ENCODE data around the gene ZBTB44. TPM values are rescaled to one million over a fixed set of nuclear protein-coding genes. Genes with fewer than 3 reads are reported as not detected.
"Not testable (repeated sequence)": the region's sequence is repeated elsewhere in the genome, so short reads cannot be mapped to it uniquely, and the experiment has no call there.

ZBTB44 gene
- total RNA-seq, 1 experiment from 2014 or later, result 17.0 TPM

DNA sequence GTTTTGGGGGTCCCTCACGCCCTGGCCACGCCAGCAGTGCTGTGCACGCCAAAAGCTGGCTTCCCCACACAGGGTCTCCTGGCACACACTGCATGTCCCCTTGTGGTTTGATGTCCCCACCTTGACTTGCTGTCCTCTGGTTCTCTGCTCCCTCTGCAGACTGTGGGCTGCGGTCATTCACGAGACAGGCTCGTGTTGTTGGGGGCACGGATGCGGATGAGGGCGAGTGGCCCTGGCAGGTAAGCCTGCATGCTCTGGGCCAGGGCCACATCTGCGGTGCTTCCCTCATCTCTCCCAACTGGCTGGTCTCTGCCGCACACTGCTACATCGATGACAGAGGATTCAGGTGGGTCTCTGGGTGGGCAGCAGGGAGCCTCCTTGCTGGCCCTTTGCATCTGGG, 114.9 kb downstream of the ZBTB44 start:
- no peak for DNase-seq (ENCODE audit: low read depth)

DNA sequence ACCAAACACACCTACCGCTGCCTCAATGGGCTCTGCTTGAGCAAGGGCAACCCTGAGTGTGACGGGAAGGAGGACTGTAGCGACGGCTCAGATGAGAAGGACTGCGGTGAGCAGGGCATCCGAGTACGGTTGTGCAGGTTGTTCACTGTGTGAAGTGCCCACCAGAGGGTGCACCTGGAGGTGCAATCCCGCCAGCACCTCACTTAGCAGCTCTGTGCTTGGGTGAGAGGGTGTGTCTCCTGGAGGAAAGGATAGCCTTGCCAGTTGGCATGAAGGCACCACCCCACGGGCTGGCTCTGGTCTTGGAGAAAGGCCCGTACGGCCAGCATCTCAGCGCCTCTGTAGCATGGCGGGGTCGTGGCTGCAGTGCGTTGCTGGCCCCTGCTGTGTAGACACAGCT, 115.8 kb downstream of the ZBTB44 start:
- no peak for DNase-seq (ENCODE audit: low read depth)

DNA sequence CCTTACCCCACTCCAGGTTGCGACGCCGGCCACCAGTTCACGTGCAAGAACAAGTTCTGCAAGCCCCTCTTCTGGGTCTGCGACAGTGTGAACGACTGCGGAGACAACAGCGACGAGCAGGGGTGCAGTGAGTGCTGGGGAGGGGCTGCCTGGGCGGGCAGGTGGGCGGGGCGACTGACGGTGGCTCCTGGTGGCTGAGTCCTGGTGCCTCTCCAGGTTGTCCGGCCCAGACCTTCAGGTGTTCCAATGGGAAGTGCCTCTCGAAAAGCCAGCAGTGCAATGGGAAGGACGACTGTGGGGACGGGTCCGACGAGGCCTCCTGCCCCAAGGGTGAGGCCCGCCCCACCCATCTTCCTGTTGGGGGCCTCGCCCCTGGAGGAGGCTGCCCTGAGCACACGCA, 116.4 kb downstream of the ZBTB44 start:
- DNase-seq (ENCODE audit: low read depth), result no peak

DNA sequence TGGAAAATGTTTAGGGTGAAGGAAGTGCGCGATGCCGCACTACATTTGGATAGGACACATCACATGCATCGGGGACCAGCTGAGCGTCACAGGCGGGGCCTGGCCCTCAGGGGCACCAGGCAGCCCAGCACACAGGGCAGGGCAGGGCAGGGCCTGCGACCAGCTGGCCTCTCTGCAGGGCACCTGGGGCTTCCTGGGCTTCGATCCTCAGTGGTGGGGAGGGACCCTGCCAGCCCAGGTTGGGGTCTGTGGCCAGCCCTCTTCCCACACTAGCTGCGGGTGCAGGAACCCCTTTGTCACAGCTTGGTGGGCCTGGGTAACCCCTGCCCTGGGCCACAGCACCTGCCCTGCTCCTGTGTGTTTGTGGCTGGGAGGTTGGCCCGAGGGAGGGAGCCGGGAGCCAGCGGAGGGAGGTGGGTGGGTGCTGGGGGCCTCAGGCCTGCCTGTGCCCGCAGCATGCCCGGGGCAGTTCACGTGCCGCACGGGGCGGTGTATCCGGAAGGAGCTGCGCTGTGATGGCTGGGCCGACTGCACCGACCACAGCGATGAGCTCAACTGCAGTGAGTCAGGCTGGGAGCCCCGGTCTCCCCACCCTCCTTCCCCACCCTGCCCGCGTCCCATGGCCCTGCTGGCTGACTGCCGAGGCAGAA, 117.2 kb downstream of the ZBTB44 start:
- peak; percentile 78 for DNase-seq (ENCODE audit: low read depth)

DNA sequence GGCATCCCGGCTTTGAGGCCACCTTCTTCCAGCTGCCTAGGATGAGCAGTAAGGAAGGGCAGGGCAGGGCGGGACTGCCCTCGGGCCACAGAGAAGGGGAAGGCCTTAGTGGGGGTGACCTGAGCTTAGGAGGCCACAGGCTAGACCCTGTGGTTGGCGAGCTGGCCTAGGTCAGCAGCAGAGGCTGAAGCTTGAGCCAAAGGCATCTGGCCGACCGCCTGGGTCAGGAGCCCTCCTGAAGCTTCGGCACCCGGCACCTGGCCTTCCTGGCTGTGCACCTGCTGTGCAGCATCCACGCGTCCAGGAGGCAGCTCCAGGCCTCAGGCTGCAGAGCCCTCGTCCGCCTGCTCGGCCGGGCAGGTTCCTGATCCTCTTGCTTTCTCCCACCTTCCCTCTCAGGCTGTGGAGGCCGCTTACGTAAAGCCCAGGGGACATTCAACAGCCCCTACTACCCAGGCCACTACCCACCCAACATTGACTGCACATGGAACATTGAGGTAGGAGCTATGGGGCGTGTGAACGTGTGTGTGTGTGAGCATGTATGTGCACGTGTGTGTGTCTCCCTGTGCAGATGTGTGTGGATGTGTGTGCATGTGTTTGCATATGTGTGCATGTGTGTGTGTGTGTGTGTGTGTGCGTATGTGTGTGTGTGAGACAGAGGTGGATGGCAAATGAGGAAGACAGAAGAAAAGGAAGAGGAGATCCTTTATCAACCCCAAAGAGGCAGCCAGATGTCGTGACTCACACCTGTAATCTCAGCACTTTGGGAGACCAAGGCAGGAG, 120.3 kb downstream of the ZBTB44 start:
- no peak for DNase-seq (ENCODE audit: low read depth)

DNA sequence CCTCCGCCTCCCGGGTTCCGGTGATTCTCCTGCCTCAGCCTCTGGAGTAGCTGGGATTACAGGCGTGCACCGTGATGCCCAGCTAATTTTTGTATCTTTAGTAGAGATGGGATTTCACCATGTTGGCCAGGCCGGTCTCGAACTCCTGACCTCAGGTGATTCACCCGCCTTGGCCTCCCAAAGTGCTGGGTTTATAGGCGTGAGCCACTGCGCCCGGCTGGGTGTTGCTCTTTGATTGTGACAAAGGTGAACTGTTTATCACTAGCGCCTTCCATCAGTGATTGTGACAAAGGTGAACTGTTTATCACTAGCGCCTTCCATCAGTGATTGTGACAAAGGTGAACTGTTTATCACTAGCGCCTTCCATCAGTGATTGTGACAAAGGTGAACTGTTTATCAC, 121.2 kb downstream of the ZBTB44 start:
- DNase-seq (ENCODE audit: low read depth), result not testable (repeated sequence)

DNA sequence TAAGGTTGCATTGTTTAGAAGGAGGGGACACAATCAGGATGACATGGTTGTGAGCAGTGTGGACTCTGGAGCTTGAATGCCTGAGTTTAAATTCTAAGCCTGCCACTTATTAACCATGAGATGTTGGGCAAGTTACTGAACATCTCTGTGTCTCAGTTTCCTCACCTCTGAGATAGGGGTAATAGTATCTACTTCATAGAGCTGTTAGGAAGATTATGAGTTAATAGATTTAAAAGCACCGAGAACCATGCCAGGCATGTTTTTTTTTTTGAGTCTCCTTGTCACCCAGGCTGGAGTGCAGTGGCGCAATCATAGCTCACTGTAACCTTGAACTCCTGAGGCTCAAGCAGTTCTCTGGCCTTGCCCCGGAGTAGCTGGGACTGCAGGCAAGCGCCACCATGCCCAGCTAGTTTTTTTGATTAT, 121.9 kb downstream of the ZBTB44 start:
- DNase-seq (ENCODE audit: low read depth), result no peak

DNA sequence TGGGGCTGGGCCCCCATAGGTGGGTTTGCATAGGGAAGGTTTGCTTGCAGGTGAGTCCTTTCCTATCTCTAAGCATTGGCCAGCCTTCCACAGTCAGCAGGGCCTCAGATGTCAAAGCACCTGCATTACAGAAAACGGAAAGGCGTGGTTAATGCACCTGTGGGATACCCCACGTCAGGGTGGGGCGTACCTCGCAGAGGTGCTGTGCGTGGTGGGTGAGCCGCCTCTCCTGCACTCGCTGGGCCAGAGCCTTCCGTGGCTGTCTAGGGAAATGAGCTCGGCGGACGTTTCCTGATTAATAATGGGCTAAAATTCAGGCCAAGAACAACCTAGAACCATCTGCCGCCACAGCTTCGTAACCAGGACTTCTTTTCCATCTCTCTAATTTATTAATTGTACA, 122.8 kb downstream of the ZBTB44 start:
- no peak for DNase-seq (ENCODE audit: low read depth)

DNA sequence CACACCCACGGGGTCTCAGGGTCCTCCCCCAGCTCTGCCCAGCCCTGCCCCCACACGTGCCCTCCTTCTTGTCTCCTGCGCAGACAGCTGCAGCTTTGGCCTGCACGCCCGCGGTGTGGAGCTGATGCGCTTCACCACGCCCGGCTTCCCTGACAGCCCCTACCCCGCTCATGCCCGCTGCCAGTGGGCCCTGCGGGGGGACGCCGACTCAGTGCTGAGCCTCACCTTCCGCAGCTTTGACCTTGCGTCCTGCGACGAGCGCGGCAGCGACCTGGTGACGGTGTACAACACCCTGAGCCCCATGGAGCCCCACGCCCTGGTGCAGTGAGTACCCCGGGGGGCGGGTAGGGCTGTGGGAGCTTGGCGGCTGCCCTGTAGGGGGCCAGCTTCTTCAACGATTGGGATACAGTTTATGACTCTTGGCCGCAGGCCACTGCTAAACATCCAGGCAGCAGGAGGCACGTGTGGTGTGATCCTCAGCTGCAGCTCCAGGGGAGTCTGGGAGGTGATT, 124.3 kb downstream of the ZBTB44 start:
- no peak for DNase-seq (ENCODE audit: low read depth)

DNA sequence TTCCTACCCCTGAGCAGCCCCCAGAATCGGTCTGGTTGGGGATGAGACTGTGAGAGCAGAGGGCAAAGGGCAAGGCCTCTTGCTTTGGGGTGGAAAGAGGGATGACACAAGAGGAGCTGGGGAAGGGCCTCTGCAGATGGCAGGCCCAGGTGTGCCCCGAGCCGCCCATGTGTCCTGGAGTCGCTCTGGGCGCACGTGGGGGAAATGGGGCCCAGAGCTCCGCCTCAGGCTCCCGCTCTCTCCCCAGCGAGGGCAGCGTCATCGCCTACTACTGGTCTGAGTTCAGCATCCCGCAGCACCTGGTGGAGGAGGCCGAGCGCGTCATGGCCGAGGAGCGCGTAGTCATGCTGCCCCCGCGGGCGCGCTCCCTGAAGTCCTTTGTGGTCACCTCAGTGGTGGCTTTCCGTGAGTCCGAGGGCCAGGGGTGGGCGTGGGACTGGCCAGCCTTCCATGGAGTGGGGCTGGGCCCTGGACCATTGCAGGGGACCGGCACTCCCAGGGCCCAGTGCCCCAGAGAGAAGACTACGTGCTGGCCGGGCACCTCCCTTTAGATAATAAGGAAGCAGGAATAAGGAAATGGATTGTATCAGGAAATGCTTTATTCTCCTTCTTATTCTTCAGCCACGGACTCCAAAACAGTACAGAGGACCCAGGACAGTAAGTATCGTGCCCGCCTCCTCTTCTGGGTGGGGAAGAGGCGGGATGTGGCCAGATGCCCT, 125.1 kb downstream of the ZBTB44 start:
- no peak for DNase-seq (ENCODE audit: low read depth)

DNA sequence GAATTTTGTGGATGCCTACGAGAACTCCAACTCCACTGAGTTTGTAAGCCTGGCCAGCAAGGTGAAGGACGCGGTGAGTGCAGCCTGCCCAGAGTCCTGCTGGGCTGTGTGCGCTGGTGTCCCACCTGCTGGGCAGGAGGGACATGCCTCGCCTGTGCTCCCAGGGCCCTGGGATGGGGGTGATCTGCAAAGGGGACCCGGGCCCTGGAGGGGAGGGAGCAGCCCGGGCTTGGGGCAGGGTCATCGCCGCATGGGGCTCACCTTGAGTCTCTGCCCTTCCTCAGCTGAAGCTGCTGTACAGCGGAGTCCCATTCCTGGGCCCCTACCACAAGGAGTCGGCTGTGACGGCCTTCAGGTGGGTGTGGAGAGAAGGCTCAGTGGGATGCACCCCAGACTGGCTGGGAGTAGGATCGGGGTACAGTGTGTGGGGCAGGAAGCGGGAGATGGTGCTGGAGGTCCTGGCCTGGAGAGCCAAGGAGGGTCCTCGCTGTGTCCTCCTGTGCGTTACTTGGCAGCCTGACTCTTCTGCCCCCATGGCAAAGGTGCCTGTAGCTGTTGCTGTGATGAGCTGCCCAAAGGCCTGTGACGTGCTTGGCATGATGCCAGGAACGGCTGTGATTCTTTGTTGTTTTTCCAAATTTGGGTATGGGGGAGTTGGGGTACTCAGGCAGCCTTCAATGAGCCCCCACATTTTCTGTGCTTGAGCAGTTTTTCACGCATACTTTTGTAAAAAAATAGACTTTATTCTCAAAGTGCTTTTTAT, 126.0 kb downstream of the ZBTB44 start:
- DNase-seq (ENCODE audit: low read depth), result no peak

DNA sequence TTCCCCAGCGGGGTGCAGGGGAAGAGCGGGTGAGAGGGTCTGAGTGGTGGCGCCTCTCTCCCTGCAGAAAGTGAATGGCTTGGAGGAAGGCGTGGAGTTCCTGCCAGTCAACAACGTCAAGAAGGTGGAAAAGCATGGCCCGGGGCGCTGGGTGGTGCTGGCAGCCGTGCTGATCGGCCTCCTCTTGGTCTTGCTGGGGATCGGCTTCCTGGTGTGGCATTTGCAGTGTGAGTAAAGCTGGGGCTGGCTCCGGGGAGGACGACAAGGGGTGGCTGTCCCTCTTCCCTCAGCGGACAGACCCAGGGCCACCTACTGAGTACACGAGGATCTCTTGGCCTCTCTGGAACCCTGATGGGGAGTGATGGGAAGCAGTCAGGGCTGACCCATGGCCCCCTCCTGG, 126.7 kb downstream of the ZBTB44 start:
- no peak for DNase-seq (ENCODE audit: low read depth)

DNA sequence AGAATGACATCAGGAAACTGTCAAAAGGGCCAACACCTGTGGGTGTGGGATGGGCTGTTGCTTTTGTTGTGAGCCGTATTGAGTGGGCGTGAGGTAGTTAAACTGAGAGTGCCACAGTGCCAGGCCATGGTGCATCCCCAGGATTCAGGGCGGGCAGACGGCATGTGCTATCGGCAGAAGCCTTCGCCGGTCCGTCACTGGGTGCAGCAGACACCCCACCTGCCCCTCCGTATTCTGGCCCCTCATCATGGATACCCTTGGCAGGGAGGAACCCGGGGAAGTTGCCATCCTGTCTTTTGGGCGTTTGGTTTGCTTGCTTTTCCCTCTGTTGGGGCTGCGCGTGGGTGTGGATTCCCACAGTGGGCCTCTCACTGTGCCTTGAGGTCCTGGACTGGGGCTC, 127.6 kb downstream of the ZBTB44 start:
- no peak for DNase-seq (ENCODE audit: low read depth)

DNA sequence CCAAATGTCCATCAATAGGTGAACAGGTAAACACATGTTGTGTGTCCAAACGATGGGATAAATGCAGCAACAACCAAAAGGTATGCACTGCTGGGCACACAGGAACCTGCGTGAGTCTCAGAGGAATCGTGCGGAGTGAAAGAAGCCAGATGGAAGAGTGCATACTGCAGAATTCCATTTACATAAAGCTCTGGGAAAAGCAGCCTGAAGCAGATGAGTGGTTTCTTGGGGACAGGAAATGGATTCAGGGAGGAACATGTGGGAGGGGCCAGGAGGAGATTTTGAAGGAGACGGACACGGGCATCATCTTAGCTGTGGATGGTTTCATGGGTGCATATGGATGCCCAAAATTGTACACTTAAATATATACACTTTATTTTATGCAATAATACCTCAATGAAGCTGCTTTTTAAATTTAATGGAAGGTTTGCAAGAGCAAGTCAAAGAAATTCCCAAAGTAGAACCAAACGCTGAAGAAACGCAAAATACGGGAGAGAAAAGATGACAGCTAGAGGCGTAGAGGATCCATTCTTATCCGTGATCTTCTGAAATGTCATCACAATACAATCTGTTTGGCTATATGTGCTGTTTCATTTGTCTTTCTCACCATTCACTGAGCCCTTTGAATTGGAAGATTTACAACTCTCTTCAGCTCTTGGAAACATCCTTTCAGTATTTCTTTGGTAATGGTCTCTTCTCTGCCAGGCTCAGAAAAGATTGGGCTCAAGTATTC, 130.7 kb downstream of the ZBTB44 start:
- DNase-seq (ENCODE audit: low read depth), result no peak

DNA sequence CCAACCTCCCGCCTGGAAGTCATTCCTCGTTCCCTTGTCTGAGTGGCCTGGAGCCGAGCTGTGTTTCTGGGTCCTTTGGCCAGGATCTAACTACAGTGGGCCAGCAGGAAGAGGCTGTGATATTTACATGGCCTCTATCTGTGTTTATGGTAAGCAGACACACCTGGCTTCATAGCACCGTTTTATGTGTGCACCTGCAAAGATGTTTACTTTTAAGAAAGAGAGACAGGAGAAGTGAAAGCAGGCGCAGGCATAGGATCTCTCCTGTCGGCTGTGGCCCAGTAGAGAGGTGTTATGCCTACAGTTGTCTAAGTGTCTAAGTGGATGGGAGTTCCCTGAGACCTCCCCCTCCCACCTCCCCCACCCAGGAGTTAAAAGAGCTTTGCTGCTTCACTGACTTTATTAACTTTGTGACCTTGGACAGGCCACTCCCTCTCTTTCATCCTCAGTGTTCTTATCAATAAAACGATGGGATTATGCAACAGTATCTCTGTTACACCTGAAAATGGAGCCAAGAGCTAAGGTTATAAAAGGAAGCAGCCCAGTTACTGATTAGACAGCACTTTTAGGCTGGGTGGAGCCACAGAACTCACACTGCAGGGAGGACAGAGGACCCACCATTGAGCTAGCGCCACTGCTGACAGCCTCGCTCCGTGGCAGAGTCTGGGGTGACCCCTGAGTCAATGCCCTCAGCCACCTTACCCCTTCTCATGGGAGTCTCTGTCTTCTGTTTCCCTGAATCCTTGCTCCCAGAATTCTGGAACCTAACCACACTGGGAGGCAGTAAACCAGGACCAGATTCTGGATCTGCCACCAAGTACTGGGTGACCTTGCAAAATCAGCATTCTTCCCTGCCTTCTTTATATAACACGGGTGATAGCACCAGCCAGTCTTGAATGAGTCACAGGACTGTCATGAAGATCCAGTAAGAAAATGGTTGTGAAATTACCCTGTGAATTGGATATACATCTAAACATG, 133.1 kb downstream of the ZBTB44 start:
- peak; percentile 75 for DNase-seq (ENCODE audit: low read depth)

DNA sequence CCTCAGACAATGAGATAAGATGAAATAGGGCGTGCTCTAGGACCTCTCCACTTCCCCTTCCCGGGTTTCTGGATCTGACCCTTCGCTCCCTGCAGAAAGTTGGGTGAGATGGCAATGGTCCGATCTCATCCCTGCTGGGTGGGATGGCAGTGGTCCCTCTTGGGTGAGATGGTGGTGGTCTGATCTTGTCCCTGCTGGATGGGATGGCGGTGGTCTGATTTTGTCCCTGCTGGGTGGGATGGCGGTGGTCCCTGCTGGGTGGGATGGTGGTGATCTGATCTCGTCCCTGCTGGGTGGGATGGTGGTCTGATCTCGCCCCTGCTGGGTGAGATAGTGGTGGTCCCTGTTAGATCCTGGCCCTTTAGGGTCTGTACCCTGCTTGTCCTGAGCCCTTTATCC, 133.8 kb downstream of the ZBTB44 start:
- no peak for DNase-seq (ENCODE audit: low read depth)

DNA sequence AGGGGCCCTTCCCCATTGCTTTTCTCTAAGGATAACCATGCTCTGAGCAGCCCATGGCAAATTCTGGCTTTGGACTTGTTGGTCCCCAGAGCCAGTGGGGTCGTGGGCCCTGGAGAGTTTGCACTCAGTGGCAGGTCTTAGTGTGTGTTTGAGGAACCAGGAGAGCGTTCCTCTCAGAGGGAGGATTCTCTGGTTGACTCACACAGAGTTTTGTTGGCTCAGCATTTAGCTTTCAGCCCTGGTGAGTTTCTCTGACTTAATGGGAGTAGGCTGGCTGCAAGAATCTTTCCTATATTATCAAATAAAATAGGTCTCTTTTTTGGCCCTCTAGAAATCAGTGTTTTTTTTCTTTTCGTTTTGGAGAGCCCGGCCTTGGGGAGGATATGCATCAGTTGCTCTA, 134.2 kb downstream of the ZBTB44 start:
- DNase-seq (ENCODE audit: low read depth), result peak; percentile 27

DNA sequence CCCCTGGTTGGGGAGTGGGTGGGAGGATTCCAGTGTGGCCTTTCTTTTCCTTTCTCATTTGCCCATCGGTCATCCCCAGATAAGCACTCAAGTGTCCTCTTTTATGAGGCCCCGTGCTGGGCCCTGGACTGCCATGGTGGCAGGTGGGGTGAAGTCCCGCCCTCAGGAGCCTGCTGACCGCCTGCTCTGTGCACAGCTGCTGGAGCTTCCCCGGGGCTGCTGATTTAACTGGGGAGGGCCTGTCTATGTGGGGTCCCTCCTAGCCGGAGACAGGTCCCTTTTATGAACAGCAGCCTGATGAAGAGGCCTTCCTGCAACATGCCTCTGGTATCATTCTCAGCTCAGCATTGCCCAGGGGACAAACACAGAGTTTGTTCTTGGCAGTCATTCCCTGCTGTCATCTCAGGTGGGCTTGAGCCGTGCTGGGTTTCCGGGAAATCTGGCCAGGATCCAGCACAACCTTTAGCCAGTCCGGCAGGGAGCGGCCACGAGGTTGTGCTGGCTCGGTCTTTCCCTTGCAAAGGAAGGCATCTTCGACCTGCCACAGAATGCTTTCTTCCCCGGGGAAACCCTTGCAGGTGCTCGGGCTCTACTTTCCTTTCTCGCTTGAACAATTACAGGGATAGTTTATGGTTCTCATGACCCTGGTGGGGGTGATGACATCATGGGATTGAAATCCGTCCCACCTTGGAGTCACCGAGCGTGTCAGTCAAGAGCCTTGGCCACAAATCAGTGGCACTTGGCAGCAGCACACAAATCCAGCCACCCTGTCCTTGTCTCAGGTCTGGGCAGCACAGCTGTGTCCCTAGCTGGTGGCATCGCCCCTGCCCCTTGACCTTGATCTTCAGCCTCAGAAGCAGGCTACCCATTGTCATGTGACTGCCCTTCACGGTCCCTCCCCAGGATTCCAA, 135.1 kb downstream of the ZBTB44 start:
- DNase-seq (ENCODE audit: low read depth), result no peak
